Neuron (in vitro differentiated cells): ENCODE measurements around the gene RAC3.

ENCODE experiments used
- H2AFZ ChIP-seq: one replicate; pipeline ENCODE4 v1.6.1; 2013; ENCODE audit warnings: low read depth, mild to moderate bottlenecking, inconsistent platforms, low read length, moderate library complexity
- H3K27me3 ChIP-seq: one replicate; pipeline ENCODE4 v1.6.1; 2013; ENCODE audit warnings: low read length; ENCODE audit not compliant: insufficient read depth
- H3K36me3 ChIP-seq: one replicate; pipeline ENCODE4 v1.6.1; 2013; ENCODE audit warnings: low read length; ENCODE audit not compliant: insufficient read depth
- H3K4me1 ChIP-seq: one replicate; pipeline ENCODE4 v1.6.1; 2013; ENCODE audit warnings: low read length; ENCODE audit not compliant: insufficient read depth
- H3K4me3 ChIP-seq: 2 replicates; pipeline ENCODE4 v1.5.1; 2013; ENCODE audit warnings: mild to moderate bottlenecking, low read length, moderate library complexity
- H3K9me3 ChIP-seq: one replicate; pipeline ENCODE4 v1.6.1; 2013; ENCODE audit warnings: low read length

The RAC3 gene

GRCh38 chr17:82018989-82019689 is 12.3 kb upstream of the RAC3 start:
- H3K4me3 ChIP-seq, result no peak overlapping the region
- H3K4me1 ChIP-seq, result peaks cover 25% of the 10 kb centered on the region
- no peaks in the 10 kb centered on the region for H3K9me3 ChIP-seq
- H3K27me3 ChIP-seq, result no peaks in the 10 kb centered on the region
- peaks cover 4% of the 10 kb centered on the region for H3K36me3 ChIP-seq
- no peak overlapping the region for H2AFZ ChIP-seq

- Histone ChIP-seq H3K4me3 (no peak overlapping the region), H2AFZ (no peak overlapping the region)
Observed at GRCh38 chr17:82019690-82020571, 11.5 kb upstream of the RAC3 start.

GRCh38 chr17:82020572-82021106 is 10.8 kb upstream of the RAC3 start:
- no peaks in the 10 kb centered on the region for H3K27me3 ChIP-seq

More at GRCh38 chr17:82019690-82020571, 11.5 kb upstream of the RAC3 start:
- no peaks in the 10 kb centered on the region for H3K27me3 ChIP-seq
- peaks cover 32% of the 10 kb centered on the region for H3K4me1 ChIP-seq
- H3K9me3 ChIP-seq, result no peaks in the 10 kb centered on the region
- peaks cover 4% of the 10 kb centered on the region for H3K36me3 ChIP-seq

GRCh38 chr17:82021107-82021899 is 10.2 kb upstream of the RAC3 start:
- no peaks in the 10 kb centered on the region for H3K9me3 ChIP-seq
- H3K4me3 ChIP-seq, result peak overlapping the region; percentile 84
- H2AFZ ChIP-seq, result no peak overlapping the region
- peaks cover 25% of the 10 kb centered on the region for H3K4me1 ChIP-seq
- peaks cover 4% of the 10 kb centered on the region for H3K36me3 ChIP-seq
- H3K27me3 ChIP-seq, result no peaks in the 10 kb centered on the region

More at GRCh38 chr17:82020572-82021106, 10.8 kb upstream of the RAC3 start:
- Histone ChIP-seq H3K4me3 (no peak overlapping the region), H2AFZ (no peak overlapping the region), H3K9me3 (no peaks in the 10 kb centered on the region), H3K36me3 (peaks cover 4% of the 10 kb centered on the region), H3K4me1 (peaks cover 25% of the 10 kb centered on the region)

GRCh38 chr17:82021900-82022309 is 9.6 kb upstream of the RAC3 start:
- Histone ChIP-seq H3K36me3 (peaks cover 4% of the 10 kb centered on the region), H3K27me3 (no peaks in the 10 kb centered on the region), H3K9me3 (no peaks in the 10 kb centered on the region), H3K4me1 (peaks cover 25% of the 10 kb centered on the region), H2AFZ (peak overlapping the region; percentile 32), H3K4me3 (peak overlapping the region; percentile 84)

GRCh38 chr17:82022310-82022980 is 9.0 kb upstream of the RAC3 start, which contains the start of gene CENPX:
Gene CENPX, minus strand, starts transcription at chr17:82022878. Its CDS starts 17 bp downstream, at chr17:82022861.
- Histone ChIP-seq H3K27me3 (no peaks in the 10 kb centered on the region), H3K4me1 (peaks cover 25% of the 10 kb centered on the region), H3K36me3 (peaks cover 4% of the 10 kb centered on the region), H2AFZ (peak within 1 kb of the TSS; percentile 58), H3K4me3 (peak within 1 kb of the TSS; percentile 84), H3K9me3 (no peaks in the 10 kb centered on the region)

- Histone ChIP-seq H3K27me3 (no peaks in the 10 kb centered on the region), H3K4me3 (peak within 1 kb of the TSS; percentile 84), H3K36me3 (peaks cover 4% of the 10 kb centered on the region), H2AFZ (peak within 1 kb of the TSS; percentile 58), H3K9me3 (no peaks in the 10 kb centered on the region), H3K4me1 (peaks cover 25% of the 10 kb centered on the region)
Observed at GRCh38 chr17:82022981-82023446, 8.5 kb upstream of the RAC3 start, which contains the start of gene LRRC45. Gene LRRC45, plus strand, starts transcription at chr17:82023305. Its CDS starts 339 bp downstream, at chr17:82023644.

GRCh38 chr17:82023447-82024241 is 7.8 kb upstream of the RAC3 start:
- Histone ChIP-seq H3K4me1 (peaks cover 25% of the 10 kb centered on the region), H3K36me3 (no peaks in the 10 kb centered on the region), H3K4me3 (peak overlapping the region; percentile 81), H3K9me3 (no peaks in the 10 kb centered on the region), H2AFZ (peak overlapping the region; percentile 58), H3K27me3 (no peaks in the 10 kb centered on the region)

GRCh38 chr17:82024859-82025258 is 6.6 kb upstream of the RAC3 start:
- H2AFZ ChIP-seq, result no peak overlapping the region
- no peaks in the 10 kb centered on the region for H3K36me3 ChIP-seq
- H3K4me1 ChIP-seq, result peaks cover 26% of the 10 kb centered on the region
- H3K4me3 ChIP-seq, result no peak overlapping the region
- H3K27me3 ChIP-seq, result no peaks in the 10 kb centered on the region
- H3K9me3 ChIP-seq, result no peaks in the 10 kb centered on the region

GRCh38 chr17:82025401-82026107 is 5.9 kb upstream of the RAC3 start:
- H3K4me1 ChIP-seq, result peaks cover 28% of the 10 kb centered on the region

GRCh38 chr17:82028246-82028645 is 3.2 kb upstream of the RAC3 start:
- peaks cover 31% of the 10 kb centered on the region for H3K4me1 ChIP-seq
- no peaks in the 10 kb centered on the region for H3K9me3 ChIP-seq
- no peaks in the 10 kb centered on the region for H3K27me3 ChIP-seq
- no peaks in the 10 kb centered on the region for H3K36me3 ChIP-seq
- H3K4me3 ChIP-seq, result no peak overlapping the region
- H2AFZ ChIP-seq, result no peak overlapping the region

More at GRCh38 chr17:82025401-82026107, 5.9 kb upstream of the RAC3 start:
- H3K36me3 ChIP-seq, result no peaks in the 10 kb centered on the region
- no peaks in the 10 kb centered on the region for H3K9me3 ChIP-seq
- no peaks in the 10 kb centered on the region for H3K27me3 ChIP-seq
- no peak overlapping the region for H3K4me3 ChIP-seq
- no peak overlapping the region for H2AFZ ChIP-seq
